Urothelium cell line (cell line): ENCODE results near the gene AR.
"Not testable (repeated sequence)": the region's sequence is repeated elsewhere in the genome, so short reads cannot be mapped to it uniquely, and the experiment has no call there.

Experiments
- DNase-seq: peaks from one replicate; pipeline ENCODE4 v3.0.0; 2011; ENCODE audit warnings: low spot score, mixed read lengths
- FAIRE-seq: peaks from 2 replicates; lab custom pipeline; 2011; peaks lifted over from hg19 to GRCh38; lab: Jason Lieb, UNC

The AR gene

GRCh38 chrX:67635424-67635823, 91.6 kb downstream of the AR start:
- FAIRE-seq, result no peak
- DNase-seq, result no peak

- FAIRE-seq, result no peak
- DNase-seq, result no peak
Observed at GRCh38 chrX:67636532-67636931, 92.7 kb downstream of the AR start.

GRCh38 chrX:67637293-67637692, 93.5 kb downstream of the AR start:
- not testable (repeated sequence) for FAIRE-seq, DNase-seq

- FAIRE-seq (no peak), DNase-seq (no peak)
Observed at GRCh38 chrX:67648361-67648760, 104.5 kb downstream of the AR start.

- DNase-seq, result no peak
- no peak for FAIRE-seq
Observed at GRCh38 chrX:67651437-67652142, 107.8 kb downstream of the AR start.

- DNase-seq, result no peak
- FAIRE-seq, result no peak
Observed at GRCh38 chrX:67652543-67652942, 108.7 kb downstream of the AR start.

GRCh38 chrX:67654301-67654700, 110.5 kb downstream of the AR start:
- no peak for DNase-seq
- FAIRE-seq, result no peak

GRCh38 chrX:67665583-67665982, 121.8 kb downstream of the AR start:
- no peak for DNase-seq
- no peak for FAIRE-seq

GRCh38 chrX:67670717-67671116, 126.9 kb downstream of the AR start:
- not testable (repeated sequence) for DNase-seq, FAIRE-seq

- DNase-seq (no peak), FAIRE-seq (no peak)
Observed at GRCh38 chrX:67673741-67674274, 130.0 kb downstream of the AR start.

GRCh38 chrX:67674741-67675140, 130.9 kb downstream of the AR start:
- DNase-seq (no peak), FAIRE-seq (no peak)

GRCh38 chrX:67684136-67684535, 140.3 kb downstream of the AR start:
- no peak for DNase-seq
- no peak for FAIRE-seq

GRCh38 chrX:67692246-67692645, 148.4 kb downstream of the AR start:
- FAIRE-seq, result no peak
- DNase-seq, result peak; percentile 2

GRCh38 chrX:67693928-67694327, 150.1 kb downstream of the AR start:
- DNase-seq (no peak), FAIRE-seq (no peak)

- FAIRE-seq (no peak), DNase-seq (no peak)
Observed at GRCh38 chrX:67697452-67697851, 153.6 kb downstream of the AR start.

GRCh38 chrX:67700602-67701001, 156.8 kb downstream of the AR start:
- FAIRE-seq (no peak), DNase-seq (no peak)

- FAIRE-seq (no peak), DNase-seq (no peak)
Observed at GRCh38 chrX:67714004-67714403, 170.2 kb downstream of the AR start.

GRCh38 chrX:67717571-67717970, 173.8 kb downstream of the AR start:
- DNase-seq (no peak), FAIRE-seq (no peak)

- no peak for FAIRE-seq
- no peak for DNase-seq
Observed at GRCh38 chrX:67718926-67719325, 175.1 kb downstream of the AR start.

- FAIRE-seq, result no peak
- no peak for DNase-seq
Observed at GRCh38 chrX:67720344-67720743, 176.5 kb downstream of the AR start.

GRCh38 chrX:67721321-67721720, 177.5 kb downstream of the AR start:
- no peak for DNase-seq
- no peak for FAIRE-seq

- FAIRE-seq (no peak), DNase-seq (no peak)
Observed at GRCh38 chrX:67723580-67724351, 179.9 kb downstream of the AR start.
